ENCODE measurements around the gene MAP2K6. TPM values are rescaled to one million over a fixed set of nuclear protein-coding genes. Genes with fewer than 3 reads are reported as not detected.

The MAP2K6 gene
- total and polyA plus RNA-seq, 2 donors (not counting 3 experiments of a cell fraction or from before 2014, with no cell fraction given): 5.9 to 13.9 TPM

DNA sequence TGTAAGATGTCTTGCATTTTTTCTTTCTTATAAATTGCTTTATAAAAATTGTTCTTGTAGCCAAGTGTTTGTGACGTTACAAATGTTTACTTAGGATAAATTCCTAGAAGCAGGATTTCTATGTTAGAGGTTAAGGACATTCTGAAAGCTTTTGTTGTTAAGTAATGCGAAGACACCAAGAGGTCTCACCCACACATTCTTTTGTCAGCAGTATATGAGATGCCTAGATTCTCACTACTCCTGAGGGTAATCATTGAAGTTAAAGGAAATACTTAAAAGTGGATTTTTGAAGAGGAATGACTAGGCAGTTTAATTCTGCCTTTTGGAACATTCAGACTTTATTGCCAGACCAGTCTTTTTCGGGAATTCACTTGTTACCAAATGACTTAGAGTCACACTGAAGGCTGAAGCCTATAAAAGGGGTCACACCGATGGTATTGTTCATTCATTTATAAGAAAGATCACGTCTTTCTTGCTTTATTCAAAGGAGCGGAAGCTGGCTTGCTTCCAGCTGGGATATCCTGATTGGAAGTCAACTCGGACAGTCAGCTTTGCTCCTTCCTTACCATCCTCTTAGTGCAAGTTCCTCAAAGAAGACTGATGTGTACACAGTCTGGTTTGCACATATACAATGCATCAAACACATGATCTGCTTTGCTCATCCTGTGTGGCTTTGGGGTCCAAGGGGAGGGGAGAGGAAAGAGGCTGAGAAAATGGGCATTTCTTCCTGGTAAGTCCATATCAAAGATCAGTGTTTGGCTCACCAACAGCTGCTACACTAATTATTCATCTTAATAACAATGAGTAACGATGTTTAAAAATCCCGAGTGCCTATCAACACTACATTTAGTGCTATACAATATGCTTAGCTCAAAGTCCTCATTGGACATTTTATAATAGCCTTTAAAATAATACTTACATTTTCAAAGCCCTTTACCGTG lies 160.0 kb downstream of the MAP2K6 start:
- Histone ChIP-seq H3K4me3 (replicated peaks in 1 of 3; ENCODE audit: insufficient read depth in 1 of 3, low read depth in 1 of 3, low read length in 3 of 3) (no peak overlapping the region), H3K36me3 (ENCODE audit: control insufficient read depth in 2 of 2, extremely low read depth in 1 of 2, insufficient read depth in 2 of 2, low read length in 2 of 2) (no peaks in the 10 kb centered on the region), H3K4me2 (ENCODE audit: insufficient read depth, low read length) (peak overlapping the region; percentile 6), H3K27ac (ENCODE audit: insufficient read depth, low read depth, low read length) (no peak overlapping the region), H4K20me1 (replicated peaks; ENCODE audit: control insufficient read depth, extremely low read depth, insufficient read depth, low read length) (no peaks in the 10 kb centered on the region), H3K79me2 (ENCODE audit: control insufficient read depth, insufficient read depth, low read length) (no peaks in the 10 kb centered on the region), H3K27me3 (ENCODE audit: control insufficient read depth in 2 of 2, insufficient read depth in 2 of 2, low read length in 2 of 2) (peaks cover 3 to 9% of the 10 kb centered on the region in 2 experiments), H3K9ac (replicated peaks; ENCODE audit: extremely low read depth, insufficient read depth, low read length) (no peak overlapping the region), H2AFZ (ENCODE audit: low read depth, low read length) (peak overlapping the region; percentile 4), H3K9me3 (replicated peaks; ENCODE audit: control insufficient read depth, insufficient read depth, low read length) (no peaks in the 10 kb centered on the region), H3K9me1 (replicated peaks; ENCODE audit: control insufficient read depth, extremely low read depth, insufficient read depth, low read length) (no peaks in the 10 kb centered on the region), H3K4me1 (ENCODE audit: control insufficient read depth, extremely low read depth, insufficient read depth, low read length) (peaks cover 18% of the 10 kb centered on the region)
- no peak for TF ChIP-seq FOS (IDR thresholded peaks at IDR 0.05; ENCODE audit: borderline replicate concordance, insufficient read depth, low read length)
- TF ChIP-seq POLR2A (IDR thresholded peaks at IDR 0.05; ENCODE audit: low read depth, low read length): no peak
- no peak for TF ChIP-seq EZH2 (IDR thresholded peaks at IDR 0.05; ENCODE audit: borderline replicate concordance, low read depth, low read length, severe bottlenecking)
- TF ChIP-seq JUN (IDR thresholded peaks at IDR 0.05; ENCODE audit: borderline replicate concordance, insufficient read depth, insufficient read length, low read depth): no peak
- TF ChIP-seq POLR2AphosphoS5 (IDR thresholded peaks at IDR 0.05; ENCODE audit: insufficient read depth, low read depth, low read length): no peak
- TF ChIP-seq, protein P1, sequence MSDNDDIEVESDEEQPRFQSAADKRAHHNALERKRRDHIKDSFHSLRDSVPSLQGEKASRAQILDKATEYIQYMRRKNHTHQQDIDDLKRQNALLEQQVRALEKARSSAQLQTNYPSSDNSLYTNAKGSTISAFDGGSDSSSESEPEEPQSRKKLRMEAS (IDR thresholded peaks at IDR 0.05; ENCODE audit: insufficient read depth, insufficient read length): no peak
- no peak for TF ChIP-seq GATA2 (IDR thresholded peaks at IDR 0.05; ENCODE audit: insufficient read depth, insufficient read length, low read depth, low read length)
- TF ChIP-seq, protein P2, sequence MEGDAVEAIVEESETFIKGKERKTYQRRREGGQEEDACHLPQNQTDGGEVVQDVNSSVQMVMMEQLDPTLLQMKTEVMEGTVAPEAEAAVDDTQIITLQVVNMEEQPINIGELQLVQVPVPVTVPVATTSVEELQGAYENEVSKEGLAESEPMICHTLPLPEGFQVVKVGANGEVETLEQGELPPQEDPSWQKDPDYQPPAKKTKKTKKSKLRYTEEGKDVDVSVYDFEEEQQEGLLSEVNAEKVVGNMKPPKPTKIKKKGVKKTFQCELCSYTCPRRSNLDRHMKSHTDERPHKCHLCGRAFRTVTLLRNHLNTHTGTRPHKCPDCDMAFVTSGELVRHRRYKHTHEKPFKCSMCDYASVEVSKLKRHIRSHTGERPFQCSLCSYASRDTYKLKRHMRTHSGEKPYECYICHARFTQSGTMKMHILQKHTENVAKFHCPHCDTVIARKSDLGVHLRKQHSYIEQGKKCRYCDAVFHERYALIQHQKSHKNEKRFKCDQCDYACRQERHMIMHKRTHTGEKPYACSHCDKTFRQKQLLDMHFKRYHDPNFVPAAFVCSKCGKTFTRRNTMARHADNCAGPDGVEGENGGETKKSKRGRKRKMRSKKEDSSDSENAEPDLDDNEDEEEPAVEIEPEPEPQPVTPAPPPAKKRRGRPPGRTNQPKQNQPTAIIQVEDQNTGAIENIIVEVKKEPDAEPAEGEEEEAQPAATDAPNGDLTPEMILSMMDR (IDR thresholded peaks at IDR 0.05; ENCODE audit: extremely low read depth in 1 of 2, insufficient read depth in 1 of 2, low read depth in 1 of 2, low read length in 2 of 2): no peak
- no peak for TF ChIP-seq MYC (IDR thresholded peaks at IDR 0.05; ENCODE audit: low read depth, low read length)
- FAIRE-seq (no peak), DNase-seq (ENCODE audit: low read depth, low spot score) (peak; percentile 61)
- POLR2A ChIA-PET: interaction anchor here (0.6 kb wide), 1 partner anchor 64 kb away, joined by 4 read pairs; no protein-coding TSS in a partner anchor
- CTCF ChIA-PET: interaction anchor here (1.2 to 4.1 kb wide), 7 partner anchors 33 to 977 kb away, joined by 3 to 23 read pairs (median 5); no protein-coding TSS in a partner anchor
- no TSS peak for BruUV-seq (replicated peaks)
- intact Hi-C loops (cut with micrococcal nuclease) (loop anchor here (2.0 kb wide), 1 partner anchor 20 kb away; no protein-coding TSS in a partner anchor), dilution Hi-C loops (cut with MboI; ENCODE audit: extremely low pct_ligation_motif_present, low sequenced_read_pairs) (no loop called here)

Data from endothelial cell of umbilical vein (primary cell).